SU-DHL-6 (cell line): ENCODE results near the gene TUBGCP6.

Experiments used
- CTCF ChIP-seq: fragments of 200-600 bp; sonication (generic); IDR thresholded peaks from one replicate; pipeline ENCODE4 v1.5.1; 2017; ENCODE audit warnings: antibody characterized with exemption, mild to moderate bottlenecking, low read length, moderate library complexity; ENCODE audit not compliant: insufficient read depth, poor library complexity, severe bottlenecking
- EZH2phosphoT487 ChIP-seq: fragments of 200-600 bp; sonication (generic), shearing (Covaris generic); conservative IDR thresholded peaks from 2 replicates; pipeline ENCODE4 v1.6.1; 2018; ENCODE audit warnings: mild to moderate bottlenecking, antibody characterized with exemption, low read length, moderate library complexity, mixed read lengths

GRCh38 chr22:50199829-50200460 lies 44.9 kb downstream of the TUBGCP6 start:
- TF ChIP-seq CTCF: no peak
- TF ChIP-seq EZH2phosphoT487: no peak
